Gastroesophageal sphincter (tissue), 3 donors: ENCODE data around the gene BATF.

Experiments
- POLR2AphosphoS5 ChIP-seq: sonication (generic); formaldehyde crosslinking; IDR thresholded peaks from one replicate; pipeline ENCODE4 v1.6.1; 2017; ENCODE audit warnings: antibody characterized with exemption
- TF ChIP-seq, protein P1 (sequence below), 4 experiments: fragments of 200-600 bp in 2 of 4; fragments of 450-650 bp in 2 of 4; sonication (generic) in 1 of 4; IDR thresholded peaks; one replicate each; pipeline ENCODE4 v1.5.1; 2017 to 2019; ENCODE audit warnings: antibody characterized with exemption in 4 of 4, mild to moderate bottlenecking in 2 of 4, moderate library complexity in 2 of 4

DNA sequence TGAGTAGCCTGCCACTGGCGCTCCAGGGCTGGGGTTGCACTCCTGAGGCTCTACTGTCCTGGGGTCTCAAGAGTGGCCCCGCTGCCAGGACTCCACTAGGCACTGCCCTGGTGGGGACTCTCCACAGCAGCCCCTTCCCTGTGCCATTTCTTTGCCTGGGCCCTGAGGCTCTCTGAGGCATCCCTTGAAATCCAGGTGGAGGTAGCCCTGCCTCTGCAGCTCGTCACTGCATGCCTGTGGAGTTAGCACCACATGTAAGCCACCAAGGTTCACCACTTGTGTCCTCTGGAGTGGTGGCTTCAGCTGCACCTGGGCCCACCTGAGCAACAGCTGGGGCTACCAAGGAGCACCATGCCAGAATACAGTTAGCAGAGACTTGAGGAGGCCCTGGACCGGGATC, 39.9 kb upstream of the BATF start:
- TF ChIP-seq POLR2AphosphoS5: no peak
- TF ChIP-seq, protein P1, sequence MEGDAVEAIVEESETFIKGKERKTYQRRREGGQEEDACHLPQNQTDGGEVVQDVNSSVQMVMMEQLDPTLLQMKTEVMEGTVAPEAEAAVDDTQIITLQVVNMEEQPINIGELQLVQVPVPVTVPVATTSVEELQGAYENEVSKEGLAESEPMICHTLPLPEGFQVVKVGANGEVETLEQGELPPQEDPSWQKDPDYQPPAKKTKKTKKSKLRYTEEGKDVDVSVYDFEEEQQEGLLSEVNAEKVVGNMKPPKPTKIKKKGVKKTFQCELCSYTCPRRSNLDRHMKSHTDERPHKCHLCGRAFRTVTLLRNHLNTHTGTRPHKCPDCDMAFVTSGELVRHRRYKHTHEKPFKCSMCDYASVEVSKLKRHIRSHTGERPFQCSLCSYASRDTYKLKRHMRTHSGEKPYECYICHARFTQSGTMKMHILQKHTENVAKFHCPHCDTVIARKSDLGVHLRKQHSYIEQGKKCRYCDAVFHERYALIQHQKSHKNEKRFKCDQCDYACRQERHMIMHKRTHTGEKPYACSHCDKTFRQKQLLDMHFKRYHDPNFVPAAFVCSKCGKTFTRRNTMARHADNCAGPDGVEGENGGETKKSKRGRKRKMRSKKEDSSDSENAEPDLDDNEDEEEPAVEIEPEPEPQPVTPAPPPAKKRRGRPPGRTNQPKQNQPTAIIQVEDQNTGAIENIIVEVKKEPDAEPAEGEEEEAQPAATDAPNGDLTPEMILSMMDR (IDR thresholded peaks at IDR 0.05): no peak
